Astrocyte (in vitro differentiated cells and primary cell): ENCODE results near the gene RPUSD1. TPM values are rescaled to one million over a fixed set of nuclear protein-coding genes. Genes with fewer than 3 reads are reported as not detected.

Experiments
- DNase-seq: peaks from one replicate; pipeline ENCODE4 v3.0.0-alpha.2; 2010; ENCODE audit warnings: low read depth
- FAIRE-seq: peaks from 2 replicates; lab custom pipeline; 2011; peaks lifted over from hg19 to GRCh38; lab: Jason Lieb, UNC
- H2AFZ ChIP-seq: 2 replicates; pipeline ENCODE4 v1.6.0; 2012; ENCODE audit warnings: low read depth, low read length, inconsistent platforms
- H3K27ac ChIP-seq: 2 replicates; pipeline ENCODE4 v1.5.1; 2011; ENCODE audit warnings: low read depth, low read length, inconsistent platforms
- H3K27me3 ChIP-seq: 2 replicates; pipeline ENCODE4 v1.6.0; 2011; ENCODE audit warnings: low read length, inconsistent platforms; ENCODE audit not compliant: insufficient read depth
- H3K36me3 ChIP-seq: 2 replicates; pipeline ENCODE4 v1.5.1; 2011; ENCODE audit warnings: low read length, inconsistent platforms; ENCODE audit not compliant: insufficient read depth
- H3K4me1 ChIP-seq: 2 replicates; pipeline ENCODE4 v1.5.1; 2011; ENCODE audit warnings: low read length, inconsistent platforms; ENCODE audit not compliant: insufficient read depth
- H3K4me2 ChIP-seq: 2 replicates; pipeline ENCODE4 v1.6.0; 2012; ENCODE audit warnings: low read length, inconsistent platforms
- H3K4me3 ChIP-seq: 2 replicates; pipeline ENCODE4 v1.5.1; 2011; ENCODE audit warnings: low read depth, mild to moderate bottlenecking, low read length, inconsistent platforms; ENCODE audit not compliant: insufficient read depth
- H3K79me2 ChIP-seq: 2 replicates; pipeline ENCODE4 v1.6.0; 2012; ENCODE audit warnings: mild to moderate bottlenecking, low read length, inconsistent platforms; ENCODE audit not compliant: insufficient read depth
- H3K9ac ChIP-seq: 2 replicates; pipeline ENCODE4 v1.6.0; 2012; ENCODE audit warnings: mild to moderate bottlenecking, low read length, inconsistent platforms
- H3K9me3 ChIP-seq: 2 replicates; pipeline ENCODE4 v1.5.1; 2012; ENCODE audit warnings: low read depth, mild to moderate bottlenecking, low read length, inconsistent platforms; ENCODE audit not compliant: insufficient read depth
- H4K20me1 ChIP-seq: 2 replicates; pipeline ENCODE4 v1.6.0; 2012; ENCODE audit warnings: low read length, inconsistent platforms; ENCODE audit not compliant: insufficient read depth
- H3K27ac Mint-ChIP-seq: one replicate; pipeline ENCODE4 v1.8.0; 2021; ENCODE audit warnings: mild to moderate bottlenecking, mixed read lengths; ENCODE audit not compliant: unreplicated experiment
- H3K27me3 Mint-ChIP-seq: one replicate; pipeline ENCODE4 v1.8.0; 2021; ENCODE audit warnings: low read depth, mixed read lengths; ENCODE audit not compliant: unreplicated experiment
- H3K36me3 Mint-ChIP-seq: one replicate; pipeline ENCODE4 v1.8.0; 2021; ENCODE audit warnings: low read depth, mixed read lengths; ENCODE audit not compliant: unreplicated experiment
- H3K4me1 Mint-ChIP-seq: one replicate; pipeline ENCODE4 v1.8.0; 2021; ENCODE audit warnings: low read depth, mixed read lengths; ENCODE audit not compliant: unreplicated experiment
- H3K4me3 Mint-ChIP-seq: one replicate; pipeline ENCODE4 v1.8.0; 2021; ENCODE audit warnings: mild to moderate bottlenecking, moderate library complexity, mixed read lengths; ENCODE audit not compliant: unreplicated experiment
- H3K9me3 Mint-ChIP-seq: one replicate; pipeline ENCODE4 v1.8.0; 2021; ENCODE audit warnings: mild to moderate bottlenecking, mixed read lengths; ENCODE audit not compliant: unreplicated experiment
- EZH2 ChIP-seq: IDR thresholded peaks from 2 replicates; pipeline ENCODE4 v1.6.1; 2012; ENCODE audit warnings: mild to moderate bottlenecking, low read length, inconsistent platforms; ENCODE audit not compliant: insufficient read depth
- total RNA-seq: library from RNA; stranded (reverse); gene quantifications from 2 replicates; pipeline ENCODE4 v1.2.1, GENCODE V29; 2021
- TF ChIP-seq, protein P1 (sequence below): IDR thresholded peaks from 2 replicates; pipeline ENCODE4 v1.5.1; 2011; ENCODE audit warnings: low read depth, mild to moderate bottlenecking, inconsistent platforms, low read length, moderate library complexity; ENCODE audit not compliant: insufficient read depth

RPUSD1 gene
- total RNA-seq, 1 donor from 2014 or later: 28.8 TPM

DNA sequence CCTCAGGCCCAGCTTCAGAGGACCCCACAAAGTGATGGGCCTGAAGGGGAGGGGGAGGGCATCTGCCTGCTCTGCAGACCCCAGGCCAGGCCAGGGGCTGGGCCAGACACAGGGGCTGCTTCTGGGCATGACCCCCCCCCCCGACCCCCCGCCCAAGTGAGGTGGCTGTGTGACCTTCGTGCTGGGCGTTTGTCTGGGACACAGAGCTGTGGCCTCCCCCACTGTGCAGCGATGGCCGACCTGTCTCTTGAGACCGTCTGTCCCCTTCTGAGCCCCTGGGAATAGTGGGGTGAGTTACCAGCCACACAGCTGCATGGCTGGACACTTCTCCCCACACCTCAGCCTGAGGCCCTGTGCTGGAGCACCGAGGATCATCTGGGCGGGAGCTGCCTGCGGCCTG, 47.2 kb upstream of the RPUSD1 start:
- H4K20me1 ChIP-seq: no peaks in the 10 kb centered on the region
- no peak for TF ChIP-seq EZH2
- TF ChIP-seq, protein P1, sequence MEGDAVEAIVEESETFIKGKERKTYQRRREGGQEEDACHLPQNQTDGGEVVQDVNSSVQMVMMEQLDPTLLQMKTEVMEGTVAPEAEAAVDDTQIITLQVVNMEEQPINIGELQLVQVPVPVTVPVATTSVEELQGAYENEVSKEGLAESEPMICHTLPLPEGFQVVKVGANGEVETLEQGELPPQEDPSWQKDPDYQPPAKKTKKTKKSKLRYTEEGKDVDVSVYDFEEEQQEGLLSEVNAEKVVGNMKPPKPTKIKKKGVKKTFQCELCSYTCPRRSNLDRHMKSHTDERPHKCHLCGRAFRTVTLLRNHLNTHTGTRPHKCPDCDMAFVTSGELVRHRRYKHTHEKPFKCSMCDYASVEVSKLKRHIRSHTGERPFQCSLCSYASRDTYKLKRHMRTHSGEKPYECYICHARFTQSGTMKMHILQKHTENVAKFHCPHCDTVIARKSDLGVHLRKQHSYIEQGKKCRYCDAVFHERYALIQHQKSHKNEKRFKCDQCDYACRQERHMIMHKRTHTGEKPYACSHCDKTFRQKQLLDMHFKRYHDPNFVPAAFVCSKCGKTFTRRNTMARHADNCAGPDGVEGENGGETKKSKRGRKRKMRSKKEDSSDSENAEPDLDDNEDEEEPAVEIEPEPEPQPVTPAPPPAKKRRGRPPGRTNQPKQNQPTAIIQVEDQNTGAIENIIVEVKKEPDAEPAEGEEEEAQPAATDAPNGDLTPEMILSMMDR: no peak
- H3K27ac ChIP-seq: no peak overlapping the region
- no peaks in the 10 kb centered on the region for H3K27me3 ChIP-seq
- DNase-seq (no peak), FAIRE-seq (no peak)
- peaks cover 20% of the 10 kb centered on the region for H3K27me3 Mint-ChIP-seq
- no peak overlapping the region for H2AFZ ChIP-seq
- no peaks in the 10 kb centered on the region for H3K79me2 ChIP-seq
- no peak overlapping the region for H3K27ac Mint-ChIP-seq
- peaks cover 27% of the 10 kb centered on the region for H3K9me3 Mint-ChIP-seq
- no peaks in the 10 kb centered on the region for H3K4me1 Mint-ChIP-seq
- peaks cover 7% of the 10 kb centered on the region for H3K9me3 ChIP-seq
- H3K4me3 ChIP-seq: no peak overlapping the region
- H3K4me3 Mint-ChIP-seq: no peak overlapping the region
- H3K36me3 ChIP-seq: no peaks in the 10 kb centered on the region
- H3K4me1 ChIP-seq: no peaks in the 10 kb centered on the region
- peaks cover 3% of the 10 kb centered on the region for H3K36me3 Mint-ChIP-seq
- no peak overlapping the region for H3K4me2 ChIP-seq
- H3K9ac ChIP-seq: no peak overlapping the region

DNA sequence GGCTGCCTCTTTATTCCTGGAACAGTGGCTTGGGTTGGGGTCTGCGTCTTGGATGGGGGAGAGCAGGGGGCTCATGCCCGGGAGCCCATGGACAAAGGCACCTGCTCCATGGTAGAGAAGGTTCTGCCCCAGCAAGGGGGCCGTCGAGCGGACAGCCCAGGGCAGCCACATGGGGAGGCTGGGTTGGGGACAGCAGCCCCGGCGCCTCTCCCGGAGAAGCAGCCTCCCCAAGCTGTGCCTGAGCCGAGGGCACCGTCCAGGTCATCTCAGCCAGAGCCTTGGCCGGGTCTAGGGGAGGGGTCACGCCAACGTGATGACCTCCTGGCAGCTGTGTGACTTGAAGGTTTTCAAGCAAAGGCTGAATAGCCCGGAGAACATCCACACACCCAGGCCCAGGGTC, 45.2 kb upstream of the RPUSD1 start:
- H3K4me1 ChIP-seq: no peaks in the 10 kb centered on the region
- no peak for TF ChIP-seq EZH2
- TF ChIP-seq, protein P1: no peak

DNA sequence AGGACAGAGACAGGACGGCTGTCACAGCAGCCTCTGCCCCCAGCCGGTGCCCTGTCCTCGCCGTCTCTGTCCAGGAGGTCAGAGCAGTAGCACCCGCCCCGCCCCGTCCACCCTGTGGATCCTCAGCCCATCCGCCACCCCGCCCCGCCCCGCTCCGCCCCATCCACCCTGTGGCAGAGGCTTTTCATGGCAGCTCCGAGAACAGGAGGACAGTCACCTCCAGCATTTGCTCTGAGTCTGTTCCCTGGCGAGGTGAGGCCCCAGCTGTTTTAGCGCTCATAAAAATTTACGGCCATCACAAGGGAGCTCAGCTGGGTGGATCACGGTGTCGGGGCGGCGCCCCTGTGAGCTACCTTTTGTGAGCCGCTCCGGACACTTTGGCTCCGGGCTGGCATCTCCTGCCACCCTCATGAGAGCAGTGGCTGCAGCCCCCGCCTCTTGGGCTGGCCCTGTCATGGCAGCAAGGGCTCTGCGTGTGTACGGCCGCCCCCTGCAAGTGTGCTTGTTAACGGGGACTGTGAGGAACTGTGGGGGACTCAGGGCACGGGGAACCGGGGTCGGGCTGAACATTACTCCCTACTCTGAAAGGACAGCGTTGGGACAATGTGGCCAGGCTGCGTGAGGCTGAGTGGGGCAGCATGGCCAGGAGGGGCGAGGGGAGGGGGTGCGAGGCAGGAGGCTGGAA, 44.6 kb upstream of the RPUSD1 start:
- H3K27ac ChIP-seq: no peak overlapping the region
- no peak overlapping the region for H3K4me3 ChIP-seq
- H3K36me3 ChIP-seq: no peaks in the 10 kb centered on the region
- H3K9ac ChIP-seq: no peak overlapping the region
- DNase-seq (no peak), FAIRE-seq (no peak)
- Mint-ChIP-seq H3K9me3 (peaks cover 22% of the 10 kb centered on the region), H3K4me3 (no peak overlapping the region), H3K36me3 (peaks cover 3% of the 10 kb centered on the region), H3K4me1 (no peaks in the 10 kb centered on the region), H3K27me3 (peaks cover 26% of the 10 kb centered on the region), H3K27ac (no peak overlapping the region)
- H3K9me3 ChIP-seq: peaks cover 7% of the 10 kb centered on the region
- H3K27me3 ChIP-seq: no peaks in the 10 kb centered on the region
- H2AFZ ChIP-seq: no peak overlapping the region
- H3K79me2 ChIP-seq: no peaks in the 10 kb centered on the region
- H3K4me2 ChIP-seq: no peak overlapping the region
- no peaks in the 10 kb centered on the region for H4K20me1 ChIP-seq
- TF ChIP-seq EZH2: no peak
- TF ChIP-seq, protein P1: no peak
- no peaks in the 10 kb centered on the region for H3K4me1 ChIP-seq

More for the DNA sequence above, 45.2 kb upstream of the RPUSD1 start:
- peaks cover 26% of the 10 kb centered on the region for H3K27me3 Mint-ChIP-seq
- Histone ChIP-seq H3K27ac (no peak overlapping the region), H3K9me3 (peaks cover 7% of the 10 kb centered on the region), H3K9ac (no peak overlapping the region), H4K20me1 (no peaks in the 10 kb centered on the region), H3K79me2 (no peaks in the 10 kb centered on the region), H3K27me3 (no peaks in the 10 kb centered on the region), H3K4me2 (no peak overlapping the region), H3K4me3 (no peak overlapping the region), H2AFZ (no peak overlapping the region), H3K36me3 (no peaks in the 10 kb centered on the region)
- peaks cover 25% of the 10 kb centered on the region for H3K9me3 Mint-ChIP-seq
- no peak overlapping the region for H3K4me3 Mint-ChIP-seq
- H3K4me1 Mint-ChIP-seq: no peaks in the 10 kb centered on the region
- no peak for DNase-seq
- H3K27ac Mint-ChIP-seq: no peak overlapping the region
- FAIRE-seq: no peak
- H3K36me3 Mint-ChIP-seq: peaks cover 3% of the 10 kb centered on the region
